ENCODE measurements around the gene APBA2.

The APBA2 gene

DNA sequence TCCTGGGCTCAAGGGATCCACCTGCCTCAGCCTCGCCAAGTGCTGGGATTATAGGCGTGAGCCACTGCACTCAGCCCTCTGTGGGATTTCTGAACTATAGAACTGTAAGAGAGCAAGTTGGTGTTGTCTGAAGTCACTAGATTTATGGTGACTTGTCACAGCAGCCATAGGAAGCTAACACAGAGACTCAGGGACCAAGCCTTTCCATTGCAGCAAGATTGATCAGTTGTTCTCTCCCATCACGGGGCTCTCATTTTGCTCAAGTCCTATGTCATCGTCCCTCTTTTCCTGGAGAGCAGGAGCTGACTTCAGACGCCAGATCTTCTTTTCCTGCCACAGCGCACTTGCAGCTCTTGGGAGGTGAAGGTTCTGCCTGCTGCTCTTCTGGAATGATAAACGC, 61.0 kb downstream of the APBA2 start:
- no peak overlapping the region for H3K4me3 ChIP-seq (ENCODE audit: low read depth, low read length)
- H3K27me3 ChIP-seq (ENCODE audit: control insufficient read depth, insufficient read depth, low read length) = no peaks in the 10 kb centered on the region
- no peak overlapping the region for H3K9ac ChIP-seq (ENCODE audit: low read depth, low read length)

DNA sequence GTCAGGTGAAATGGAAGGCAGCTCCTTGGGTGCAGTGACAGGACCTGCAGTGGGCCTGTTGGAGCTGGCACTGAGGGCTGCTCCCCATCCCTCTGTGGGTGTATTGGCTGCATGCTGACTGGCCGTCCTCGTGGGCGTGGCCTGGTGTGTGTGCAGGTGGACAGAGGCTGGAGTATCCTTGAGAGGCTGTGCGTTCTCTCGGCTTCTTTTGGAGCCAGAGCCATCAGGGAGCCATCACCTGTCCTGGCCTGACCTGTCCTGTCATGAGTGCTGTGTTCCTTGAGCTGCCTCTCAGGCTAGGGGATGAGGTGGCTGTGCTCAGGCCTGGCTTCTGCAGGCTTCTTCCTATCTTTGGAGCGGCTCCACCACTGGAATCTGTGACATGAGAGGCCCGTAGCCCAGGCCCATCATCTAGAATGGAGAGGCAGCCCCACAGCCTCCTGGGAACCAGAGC, 61.5 kb downstream of the APBA2 start:
- H3K4me3 ChIP-seq (ENCODE audit: low read depth, low read length) = no peak overlapping the region
- H3K36me3 ChIP-seq (ENCODE audit: control insufficient read depth, insufficient read depth, low read length) = peaks cover 4% of the 10 kb centered on the region
- H3K4me1 ChIP-seq (ENCODE audit: control insufficient read depth, insufficient read depth, low read length) = no peaks in the 10 kb centered on the region
- no peaks in the 10 kb centered on the region for H3K27me3 ChIP-seq (ENCODE audit: control insufficient read depth, insufficient read depth, low read length)
- no peaks in the 10 kb centered on the region for H3K9me3 ChIP-seq (ENCODE audit: control insufficient read depth, insufficient read depth, low read length)
- no peak overlapping the region for H3K9ac ChIP-seq (ENCODE audit: low read depth, low read length)

More for the DNA sequence above, 61.0 kb downstream of the APBA2 start:
- no peaks in the 10 kb centered on the region for H3K9me3 ChIP-seq (ENCODE audit: control insufficient read depth, insufficient read depth, low read length)
- peaks cover 4% of the 10 kb centered on the region for H3K36me3 ChIP-seq (ENCODE audit: control insufficient read depth, insufficient read depth, low read length)
- no peaks in the 10 kb centered on the region for H3K4me1 ChIP-seq (ENCODE audit: control insufficient read depth, insufficient read depth, low read length)

DNA sequence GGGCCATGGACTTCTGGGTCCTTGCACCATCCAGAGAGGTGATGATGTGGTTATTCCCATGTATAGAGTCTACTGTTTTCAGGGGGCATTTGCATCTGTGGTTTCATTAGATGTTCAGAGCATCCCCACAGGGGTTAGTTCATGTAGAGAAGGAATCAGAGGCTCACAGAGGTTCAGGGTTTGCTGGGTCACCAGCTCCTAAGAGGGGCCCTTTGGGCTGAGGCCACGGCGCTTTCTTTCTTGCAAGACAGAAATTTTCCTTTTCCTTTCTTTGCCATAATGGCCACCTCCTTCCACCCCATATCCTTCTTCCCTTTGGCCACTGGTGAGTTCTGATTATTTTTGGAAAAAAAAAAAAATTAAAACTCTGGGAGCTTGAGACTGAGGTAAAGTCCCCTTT, 62.3 kb downstream of the APBA2 start:
- no peak overlapping the region for H3K9ac ChIP-seq (ENCODE audit: low read depth, low read length)
- no peaks in the 10 kb centered on the region for H3K4me1 ChIP-seq (ENCODE audit: control insufficient read depth, insufficient read depth, low read length)
- no peaks in the 10 kb centered on the region for H3K27me3 ChIP-seq (ENCODE audit: control insufficient read depth, insufficient read depth, low read length)
- no peaks in the 10 kb centered on the region for H3K9me3 ChIP-seq (ENCODE audit: control insufficient read depth, insufficient read depth, low read length)
- H3K4me3 ChIP-seq (ENCODE audit: low read depth, low read length) = no peak overlapping the region
- H3K36me3 ChIP-seq (ENCODE audit: control insufficient read depth, insufficient read depth, low read length) = peaks cover 4% of the 10 kb centered on the region

- Histone ChIP-seq H3K27me3 (ENCODE audit: control insufficient read depth, insufficient read depth, low read length) (no peaks in the 10 kb centered on the region), H3K9me3 (ENCODE audit: control insufficient read depth, insufficient read depth, low read length) (no peaks in the 10 kb centered on the region), H3K4me3 (ENCODE audit: low read depth, low read length) (no peak overlapping the region), H3K4me1 (ENCODE audit: control insufficient read depth, insufficient read depth, low read length) (no peaks in the 10 kb centered on the region), H3K9ac (ENCODE audit: low read depth, low read length) (no peak overlapping the region), H3K36me3 (ENCODE audit: control insufficient read depth, insufficient read depth, low read length) (no peaks in the 10 kb centered on the region)
These were observed 65.1 kb downstream of the APBA2 start for GRCh38 chr15:28950916-28951315.

- H3K9me3 ChIP-seq (ENCODE audit: control insufficient read depth, insufficient read depth, low read length) = no peaks in the 10 kb centered on the region
- H3K27me3 ChIP-seq (ENCODE audit: control insufficient read depth, insufficient read depth, low read length) = no peaks in the 10 kb centered on the region
- H3K4me3 ChIP-seq (ENCODE audit: low read depth, low read length) = no peak overlapping the region
- H3K36me3 ChIP-seq (ENCODE audit: control insufficient read depth, insufficient read depth, low read length) = no peaks in the 10 kb centered on the region
- no peaks in the 10 kb centered on the region for H3K4me1 ChIP-seq (ENCODE audit: control insufficient read depth, insufficient read depth, low read length)
- H3K9ac ChIP-seq (ENCODE audit: low read depth, low read length) = no peak overlapping the region
These were observed 67.1 kb downstream of the APBA2 start for GRCh38 chr15:28952666-28953491.

GRCh38 chr15:28953573-28954195, 67.9 kb downstream of the APBA2 start:
- Histone ChIP-seq H3K9ac (ENCODE audit: low read depth, low read length) (no peak overlapping the region), H3K9me3 (ENCODE audit: control insufficient read depth, insufficient read depth, low read length) (no peaks in the 10 kb centered on the region), H3K4me3 (ENCODE audit: low read depth, low read length) (no peak overlapping the region), H3K27me3 (ENCODE audit: control insufficient read depth, insufficient read depth, low read length) (no peaks in the 10 kb centered on the region), H3K4me1 (ENCODE audit: control insufficient read depth, insufficient read depth, low read length) (no peaks in the 10 kb centered on the region), H3K36me3 (ENCODE audit: control insufficient read depth, insufficient read depth, low read length) (no peaks in the 10 kb centered on the region)

DNA sequence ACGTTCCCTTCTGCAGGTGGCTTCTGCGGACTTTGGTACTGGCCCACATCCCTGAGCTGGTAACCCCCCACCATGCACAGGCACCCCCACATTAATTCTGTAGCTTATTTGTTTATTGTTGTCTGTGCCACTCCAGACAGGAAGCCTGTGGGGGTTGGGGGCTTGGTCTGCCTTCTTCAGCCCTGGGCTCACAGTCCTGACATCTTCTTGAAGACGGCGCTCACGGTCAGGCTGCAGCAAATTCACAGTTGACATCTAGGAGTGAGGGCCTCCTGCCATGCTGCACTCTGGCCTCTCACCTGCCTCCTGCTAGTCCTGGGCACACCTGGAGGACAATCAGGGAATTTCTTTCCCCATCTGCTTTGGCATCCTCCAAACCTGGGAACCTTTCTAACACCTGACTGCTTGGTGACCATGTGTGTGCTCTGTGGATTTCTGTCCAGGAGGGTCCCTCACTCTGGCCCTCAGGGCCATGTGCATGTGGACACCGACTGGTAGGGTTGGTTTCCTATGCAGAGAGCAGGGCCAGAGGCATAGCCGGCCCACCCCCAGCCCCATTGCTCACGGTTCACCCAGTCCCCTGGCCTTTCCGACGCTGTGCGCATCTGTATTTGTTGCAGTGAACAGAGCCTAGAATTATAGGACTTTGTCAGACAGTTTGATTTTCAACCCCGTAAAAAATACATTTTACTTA, 68.8 kb downstream of the APBA2 start:
- H3K9ac ChIP-seq (ENCODE audit: low read depth, low read length) = no peak overlapping the region
- no peaks in the 10 kb centered on the region for H3K36me3 ChIP-seq (ENCODE audit: control insufficient read depth, insufficient read depth, low read length)
- H3K4me1 ChIP-seq (ENCODE audit: control insufficient read depth, insufficient read depth, low read length) = no peaks in the 10 kb centered on the region
- H3K4me3 ChIP-seq (ENCODE audit: low read depth, low read length) = no peak overlapping the region
- H3K27me3 ChIP-seq (ENCODE audit: control insufficient read depth, insufficient read depth, low read length) = no peaks in the 10 kb centered on the region
- H3K9me3 ChIP-seq (ENCODE audit: control insufficient read depth, insufficient read depth, low read length) = no peaks in the 10 kb centered on the region

DNA sequence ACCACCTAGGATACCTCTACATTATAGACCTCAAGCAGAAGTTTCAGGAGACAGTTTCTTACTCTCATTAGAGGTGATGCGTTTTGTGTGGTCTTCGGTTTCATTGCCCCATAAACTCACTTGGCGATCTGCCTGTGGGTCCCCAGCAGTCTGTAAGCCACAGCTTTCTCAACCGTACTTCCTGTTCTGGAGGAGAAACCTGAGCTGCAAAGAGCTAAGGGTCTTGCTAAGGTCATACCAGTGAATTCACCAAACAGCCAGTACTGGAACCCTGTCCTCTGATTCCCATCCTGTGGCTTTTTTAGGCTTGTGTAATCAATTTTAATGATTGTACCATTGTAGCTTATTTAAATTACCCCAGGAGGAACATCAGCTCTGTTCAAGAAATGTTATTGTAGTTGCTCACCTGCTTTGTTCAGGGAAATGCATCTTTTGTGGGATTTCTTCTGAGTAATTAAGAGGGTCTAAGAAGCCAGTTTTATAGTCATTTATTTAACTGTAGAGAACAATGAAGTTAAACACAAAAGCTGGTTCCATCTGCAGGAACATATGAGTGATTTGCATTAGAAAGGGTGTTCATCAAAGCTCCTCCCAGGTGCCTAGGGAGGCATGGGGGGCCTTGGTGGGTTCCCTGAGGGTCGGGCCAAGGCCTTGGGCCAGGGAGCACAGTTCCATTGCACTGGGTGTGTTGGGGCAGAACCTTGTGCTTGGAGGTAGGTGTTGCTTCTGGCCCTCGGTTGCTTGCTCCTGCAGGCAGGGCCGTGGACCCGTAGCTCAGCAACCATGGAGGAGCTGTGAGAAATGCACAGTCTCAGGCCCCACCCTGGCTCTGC, 69.6 kb downstream of the APBA2 start:
- Histone ChIP-seq H3K36me3 (ENCODE audit: control insufficient read depth, insufficient read depth, low read length) (no peaks in the 10 kb centered on the region), H3K9me3 (ENCODE audit: control insufficient read depth, insufficient read depth, low read length) (no peaks in the 10 kb centered on the region), H3K4me1 (ENCODE audit: control insufficient read depth, insufficient read depth, low read length) (no peaks in the 10 kb centered on the region), H3K9ac (ENCODE audit: low read depth, low read length) (no peak overlapping the region), H3K4me3 (ENCODE audit: low read depth, low read length) (no peak overlapping the region), H3K27me3 (ENCODE audit: control insufficient read depth, insufficient read depth, low read length) (no peaks in the 10 kb centered on the region)

DNA sequence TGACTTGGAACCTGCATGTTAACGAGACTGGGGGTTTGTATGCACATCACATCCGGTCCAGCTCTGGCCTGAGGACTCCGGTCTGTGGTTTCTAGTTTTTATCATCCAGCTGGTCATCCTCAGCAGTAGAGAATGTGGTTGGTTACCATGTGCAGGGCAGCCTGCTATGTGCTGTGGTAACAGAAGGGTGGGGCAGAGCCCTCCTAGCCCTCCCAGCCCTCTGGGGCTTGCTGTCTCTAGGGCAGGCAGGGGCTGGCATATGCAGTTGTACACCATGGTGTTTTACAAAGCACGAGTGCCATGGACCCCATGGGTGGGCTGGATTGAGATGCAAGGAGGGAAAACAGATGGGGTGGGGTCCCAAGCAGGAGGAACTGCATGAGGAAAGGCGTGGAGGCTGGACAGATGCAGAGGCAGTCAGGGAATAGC, 70.2 kb downstream of the APBA2 start:
- Histone ChIP-seq H3K36me3 (ENCODE audit: control insufficient read depth, insufficient read depth, low read length) (no peaks in the 10 kb centered on the region), H3K4me3 (ENCODE audit: low read depth, low read length) (no peak overlapping the region), H3K9me3 (ENCODE audit: control insufficient read depth, insufficient read depth, low read length) (no peaks in the 10 kb centered on the region), H3K4me1 (ENCODE audit: control insufficient read depth, insufficient read depth, low read length) (no peaks in the 10 kb centered on the region), H3K27me3 (ENCODE audit: control insufficient read depth, insufficient read depth, low read length) (no peaks in the 10 kb centered on the region), H3K9ac (ENCODE audit: low read depth, low read length) (no peak overlapping the region)

DNA sequence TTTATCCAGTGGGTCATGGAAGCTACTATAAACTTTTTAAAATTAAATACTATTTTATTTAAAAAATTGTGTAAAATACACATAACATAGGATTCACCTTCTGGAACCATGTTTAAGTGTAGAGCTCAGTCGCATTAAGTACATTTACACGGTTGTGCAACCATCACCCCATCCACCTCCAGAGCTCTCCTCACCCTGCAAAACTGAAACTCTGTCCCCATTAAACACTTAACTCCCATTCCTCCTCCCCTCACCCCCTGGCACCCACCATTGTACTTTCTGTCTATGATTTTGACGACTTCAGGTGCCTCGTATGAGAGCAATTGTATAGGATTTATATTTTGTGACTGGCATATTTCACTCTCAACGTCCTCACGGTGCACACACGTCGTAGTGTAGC, 70.7 kb downstream of the APBA2 start:
- no peak overlapping the region for H3K4me3 ChIP-seq (ENCODE audit: low read depth, low read length)
- H3K27me3 ChIP-seq (ENCODE audit: control insufficient read depth, insufficient read depth, low read length) = no peaks in the 10 kb centered on the region
- H3K9ac ChIP-seq (ENCODE audit: low read depth, low read length) = no peak overlapping the region
- no peaks in the 10 kb centered on the region for H3K9me3 ChIP-seq (ENCODE audit: control insufficient read depth, insufficient read depth, low read length)
- no peaks in the 10 kb centered on the region for H3K36me3 ChIP-seq (ENCODE audit: control insufficient read depth, insufficient read depth, low read length)
- no peaks in the 10 kb centered on the region for H3K4me1 ChIP-seq (ENCODE audit: control insufficient read depth, insufficient read depth, low read length)

Data from iPS-15b (cell line).